ENCODE measurements around the gene GLS2. TPM values are rescaled to one million over a fixed set of nuclear protein-coding genes. Genes with fewer than 3 reads are reported as not detected.

Gene GLS2
- total RNA-seq, 1 experiment from 2014 or later = 14.8 TPM

DNA sequence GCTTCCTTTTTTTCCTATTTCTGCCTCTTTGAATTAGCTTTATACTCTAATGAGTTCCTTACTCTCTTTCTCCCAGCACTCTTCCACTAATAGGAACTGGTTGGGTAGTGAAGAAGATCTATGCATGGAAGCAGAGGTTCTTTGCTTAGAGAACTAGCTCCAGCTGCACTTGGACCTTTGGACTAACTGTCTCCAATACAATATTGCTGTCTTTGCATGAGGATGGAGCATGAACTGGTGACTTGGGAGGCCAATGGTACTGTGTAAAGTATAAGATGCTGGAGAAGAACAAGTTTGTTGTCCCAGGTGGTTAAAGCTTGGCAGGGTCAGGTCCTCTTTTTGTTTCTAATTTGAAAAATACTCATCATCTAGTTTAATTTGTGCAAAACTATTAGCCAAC, 2.4 kb upstream of the GLS2 start:
- TF ChIP-seq, protein P1, sequence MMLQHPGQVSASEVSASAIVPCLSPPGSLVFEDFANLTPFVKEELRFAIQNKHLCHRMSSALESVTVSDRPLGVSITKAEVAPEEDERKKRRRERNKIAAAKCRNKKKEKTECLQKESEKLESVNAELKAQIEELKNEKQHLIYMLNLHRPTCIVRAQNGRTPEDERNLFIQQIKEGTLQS (CRISPR knock-in tag; conservative IDR thresholded peaks at IDR 0.05) = no peak
- TF ChIP-seq IRF2 (CRISPR knock-in tag; IDR thresholded peaks at IDR 0.05; ENCODE audit: borderline replicate concordance, low read depth) (no peak), ATF2 (CRISPR knock-in tag; IDR thresholded peaks at IDR 0.05; ENCODE audit: borderline replicate concordance, low read depth) (no peak), FOXP4 (CRISPR knock-in tag; IDR thresholded peaks at IDR 0.05) (no peak), NFATC4 (CRISPR knock-in tag; IDR thresholded peaks at IDR 0.05) (no peak), CDX4 (CRISPR knock-in tag; IDR thresholded peaks at IDR 0.05; ENCODE audit: borderline replicate concordance) (no peak), SP1 (CRISPR knock-in tag; conservative IDR thresholded peaks at IDR 0.05) (no peak), ARID4B (CRISPR knock-in tag; IDR thresholded peaks at IDR 0.05; ENCODE audit: borderline replicate concordance) (no peak), JUN (CRISPR knock-in tag; IDR thresholded peaks at IDR 0.05) (no peak), STAT6 (CRISPR knock-in tag; conservative IDR thresholded peaks at IDR 0.05; ENCODE audit: low read depth) (no peak), TP53 (CRISPR knock-in tag; IDR thresholded peaks at IDR 0.05) (no peak), E2F4 (CRISPR knock-in tag; IDR thresholded peaks at IDR 0.05; ENCODE audit: borderline replicate concordance, low read depth) (no peak), ELF4 (CRISPR knock-in tag; IDR thresholded peaks at IDR 0.05; ENCODE audit: low read depth) (no peak), ZNF396 (CRISPR knock-in tag; IDR thresholded peaks at IDR 0.05; ENCODE audit: borderline replicate concordance) (no peak), ZNF671 (CRISPR knock-in tag; IDR thresholded peaks at IDR 0.05) (no peak)
- TF ChIP-seq, protein P2, sequence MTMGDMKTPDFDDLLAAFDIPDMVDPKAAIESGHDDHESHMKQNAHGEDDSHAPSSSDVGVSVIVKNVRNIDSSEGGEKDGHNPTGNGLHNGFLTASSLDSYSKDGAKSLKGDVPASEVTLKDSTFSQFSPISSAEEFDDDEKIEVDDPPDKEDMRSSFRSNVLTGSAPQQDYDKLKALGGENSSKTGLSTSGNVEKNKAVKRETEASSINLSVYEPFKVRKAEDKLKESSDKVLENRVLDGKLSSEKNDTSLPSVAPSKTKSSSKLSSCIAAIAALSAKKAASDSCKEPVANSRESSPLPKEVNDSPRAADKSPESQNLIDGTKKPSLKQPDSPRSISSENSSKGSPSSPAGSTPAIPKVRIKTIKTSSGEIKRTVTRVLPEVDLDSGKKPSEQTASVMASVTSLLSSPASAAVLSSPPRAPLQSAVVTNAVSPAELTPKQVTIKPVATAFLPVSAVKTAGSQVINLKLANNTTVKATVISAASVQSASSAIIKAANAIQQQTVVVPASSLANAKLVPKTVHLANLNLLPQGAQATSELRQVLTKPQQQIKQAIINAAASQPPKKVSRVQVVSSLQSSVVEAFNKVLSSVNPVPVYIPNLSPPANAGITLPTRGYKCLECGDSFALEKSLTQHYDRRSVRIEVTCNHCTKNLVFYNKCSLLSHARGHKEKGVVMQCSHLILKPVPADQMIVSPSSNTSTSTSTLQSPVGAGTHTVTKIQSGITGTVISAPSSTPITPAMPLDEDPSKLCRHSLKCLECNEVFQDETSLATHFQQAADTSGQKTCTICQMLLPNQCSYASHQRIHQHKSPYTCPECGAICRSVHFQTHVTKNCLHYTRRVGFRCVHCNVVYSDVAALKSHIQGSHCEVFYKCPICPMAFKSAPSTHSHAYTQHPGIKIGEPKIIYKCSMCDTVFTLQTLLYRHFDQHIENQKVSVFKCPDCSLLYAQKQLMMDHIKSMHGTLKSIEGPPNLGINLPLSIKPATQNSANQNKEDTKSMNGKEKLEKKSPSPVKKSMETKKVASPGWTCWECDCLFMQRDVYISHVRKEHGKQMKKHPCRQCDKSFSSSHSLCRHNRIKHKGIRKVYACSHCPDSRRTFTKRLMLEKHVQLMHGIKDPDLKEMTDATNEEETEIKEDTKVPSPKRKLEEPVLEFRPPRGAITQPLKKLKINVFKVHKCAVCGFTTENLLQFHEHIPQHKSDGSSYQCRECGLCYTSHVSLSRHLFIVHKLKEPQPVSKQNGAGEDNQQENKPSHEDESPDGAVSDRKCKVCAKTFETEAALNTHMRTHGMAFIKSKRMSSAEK (CRISPR knock-in tag; IDR thresholded peaks at IDR 0.05; ENCODE audit: borderline replicate concordance) = no peak
- TF ChIP-seq, protein P3, sequence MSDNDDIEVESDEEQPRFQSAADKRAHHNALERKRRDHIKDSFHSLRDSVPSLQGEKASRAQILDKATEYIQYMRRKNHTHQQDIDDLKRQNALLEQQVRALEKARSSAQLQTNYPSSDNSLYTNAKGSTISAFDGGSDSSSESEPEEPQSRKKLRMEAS (CRISPR knock-in tag; IDR thresholded peaks at IDR 0.05) = no peak
- DNase-seq (ENCODE audit: low spot score) (no peak), ATAC-seq (no peak)
- POLR2A ChIA-PET = no interaction called here
- Mint-ChIP-seq H3K36me3 (peaks cover 5% of the 10 kb centered on the region), H3K27ac (no peak overlapping the region), H3K9me3 (peaks cover 16% of the 10 kb centered on the region), H3K4me1 (peaks cover 16% of the 10 kb centered on the region), H3K4me3 (no peak overlapping the region), H3K27me3 (ENCODE audit: low read depth) (peaks cover 68% of the 10 kb centered on the region)
- CTCF ChIA-PET = interaction anchor here (1.0 kb wide), 1 partner anchor 174 kb away, joined by 3 read pairs; the partner anchor contains the start of gene CNPY2
